Motor neuron (in vitro differentiated cells): ENCODE data around the gene SNX1. TPM values are rescaled to one million over a fixed set of nuclear protein-coding genes. Genes with fewer than 3 reads are reported as not detected.

Experiments
- ATAC-seq, 8 experiments: fragments of 200-7000 bp; cut with Tn5 transposase; replicated peaks in 6 of 8; 2 replicates each; pipeline ENCODE4 v1.8.0; 2021; ENCODE audit warnings: mild to moderate bottlenecking in 8 of 8, moderate library complexity in 8 of 8
- H3K27ac ChIP-seq, 2 donors: fragments of 250-450 bp; sonication (Bioruptor Pico); 2 replicates each; pipeline ENCODE4 v1.9.0; 2021; ENCODE audit warnings: antibody characterized with exemption in 2 of 2, mild to moderate bottlenecking in 2 of 2, moderate library complexity in 1 of 2
- H3K4me1 ChIP-seq, 2 donors: fragments of 250-450 bp; sonication (Bioruptor Pico); replicated peaks in 1 of 2; 2 replicates each; pipeline ENCODE4 v1.6.1; 2021; ENCODE audit warnings: antibody characterized with exemption in 2 of 2, mild to moderate bottlenecking in 2 of 2, moderate library complexity in 1 of 2
- H3K4me3 ChIP-seq, 5 donors: fragments of 250-450 bp; sonication (Bioruptor Pico); 2 replicates each; pipeline ENCODE4 v1.9.0; 2021; ENCODE audit warnings: antibody characterized with exemption in 5 of 5, mild to moderate bottlenecking in 5 of 5, moderate library complexity in 4 of 5
- WGBS, 10 experiments: fragments of 450-650 bp; shearing (Covaris generic); methylation state at CpG; one replicate each; pipeline ENCODE4 v1.0.0; 2022; 5-methylcytosine and 5-hydroxymethylcytosine counted together
- in situ Hi-C, 9 experiments: fragments of 400-800 bp; cut with MboI; loops; one replicate each; pipeline ENCODE4 v1.15.0; 2021; ENCODE audit warnings: low sequenced_read_pairs in 9 of 9, low pct_unique_long_range_greater_than_20kb in 2 of 9; ENCODE audit not compliant: unreplicated experiment in 9 of 9
- total RNA-seq, 8 experiments: library from RNA; unstranded; fragments of 300-600 nt; gene quantifications; 2 replicates each; pipeline versions ENCODE4 v1.2.3 to v1.2.4, GENCODE V29; 2022

Gene SNX1
- total RNA-seq, 8 experiments from 2014 or later = 18.4 to 106 (median 41.6) TPM

DNA sequence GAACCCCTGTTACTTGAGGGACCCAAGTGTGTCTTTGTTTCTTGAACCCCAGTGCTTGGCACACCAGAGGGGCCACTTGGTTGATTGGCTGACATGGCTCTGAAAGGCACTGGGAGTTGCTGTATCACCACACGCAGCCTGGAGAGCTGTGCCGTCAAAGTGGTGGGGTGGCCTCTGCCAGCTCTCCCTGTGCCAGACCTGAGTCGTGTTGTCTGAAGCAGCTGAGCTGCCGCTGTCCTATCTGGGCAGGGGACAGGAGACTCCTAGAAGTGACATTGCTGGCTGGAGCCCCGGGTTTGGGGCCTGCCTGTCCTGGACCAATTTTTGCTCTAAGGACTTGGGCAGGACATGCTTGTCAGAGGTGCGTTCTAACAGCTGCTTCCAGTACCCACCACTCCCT is 50.3 kb downstream of the SNX1 start:
- 60 to 100% (median 97%) methylated on average over 1 to 5 of the region's 6 CpGs; no CpG with 5 or more reads in 3 of the 10 experiments for WGBS, 10 experiments
- no peaks in the 10 kb centered on the region for H3K4me1 ChIP-seq
- H3K27ac ChIP-seq = no peak overlapping the region
- in situ Hi-C loops = no loop called here
- H3K4me3 ChIP-seq = no peak overlapping the region
- ATAC-seq = no peak

DNA sequence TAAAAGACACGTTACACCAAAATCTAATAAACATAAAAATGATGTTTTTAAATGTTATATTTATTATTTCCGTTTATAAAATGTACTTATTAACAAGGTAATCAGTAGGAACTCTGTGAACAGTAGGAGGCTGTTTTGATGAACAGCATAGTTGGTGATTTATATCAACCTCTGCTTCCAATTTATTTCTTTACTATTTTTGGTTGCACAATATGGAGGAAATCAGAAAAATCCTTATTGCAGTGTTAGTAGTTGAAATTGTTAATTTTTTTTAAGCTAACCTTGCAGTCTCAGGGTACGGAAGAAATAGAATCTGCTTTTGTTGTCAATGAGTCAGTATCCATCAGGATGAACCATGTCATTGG is 50.7 kb downstream of the SNX1 start:
- no peak overlapping the region for H3K4me3 ChIP-seq
- no peak for ATAC-seq
- 48 to 100% (median 100%) methylated on average over 1 to 3 of the region's 3 CpGs for WGBS, 10 experiments
- no peak overlapping the region for H3K27ac ChIP-seq
- H3K4me1 ChIP-seq = no peaks in the 10 kb centered on the region
- in situ Hi-C loops = no loop called here

DNA sequence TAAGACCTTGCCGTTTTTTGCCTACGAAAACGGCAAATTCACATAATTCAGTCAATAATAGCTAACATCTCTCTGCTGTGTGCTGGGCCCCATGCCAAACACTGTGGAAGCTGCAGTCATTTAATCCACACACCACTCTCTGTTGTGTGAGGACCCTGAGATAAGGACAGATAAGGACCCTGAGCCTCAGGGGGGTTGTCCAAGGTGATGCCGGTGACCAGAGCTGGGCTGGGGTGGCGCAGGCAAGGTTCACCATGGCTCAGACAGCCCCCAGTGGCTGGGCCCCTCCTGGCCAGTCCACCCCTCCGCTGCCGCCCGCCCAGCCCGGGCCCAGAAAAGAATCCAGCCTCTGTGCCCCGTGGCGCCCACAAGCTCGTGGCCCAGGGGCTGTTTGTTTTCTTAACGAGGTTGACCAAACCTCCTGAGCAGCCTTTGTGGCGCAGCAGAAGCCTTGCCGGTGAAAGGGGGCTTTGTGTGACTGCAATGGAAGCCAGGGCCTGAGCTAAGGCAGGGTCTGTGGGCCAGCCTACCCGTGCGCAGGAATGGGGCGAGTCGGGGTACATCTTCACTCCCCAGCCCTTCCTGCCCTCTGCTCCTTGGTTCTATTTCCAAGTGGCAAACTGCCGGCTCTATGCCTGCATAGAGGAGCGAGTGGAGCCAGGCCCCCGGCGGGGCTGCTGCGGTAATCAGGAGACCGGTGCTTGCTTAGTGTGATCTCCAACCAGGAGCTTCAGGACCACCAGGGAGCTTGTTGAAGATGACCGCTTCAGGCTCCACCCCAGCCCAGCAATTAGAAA is 51.3 kb downstream of the SNX1 start:
- H3K4me1 ChIP-seq = no peaks in the 10 kb centered on the region
- no peak overlapping the region for H3K4me3 ChIP-seq
- H3K27ac ChIP-seq = no peak overlapping the region
- in situ Hi-C loops = no loop called here
- 60 to 100% (median 82%) methylated on average over 1 to 9 of the region's 26 CpGs; no CpG with 5 or more reads in 2 of the 10 experiments for WGBS, 10 experiments
- ATAC-seq = no peak

DNA sequence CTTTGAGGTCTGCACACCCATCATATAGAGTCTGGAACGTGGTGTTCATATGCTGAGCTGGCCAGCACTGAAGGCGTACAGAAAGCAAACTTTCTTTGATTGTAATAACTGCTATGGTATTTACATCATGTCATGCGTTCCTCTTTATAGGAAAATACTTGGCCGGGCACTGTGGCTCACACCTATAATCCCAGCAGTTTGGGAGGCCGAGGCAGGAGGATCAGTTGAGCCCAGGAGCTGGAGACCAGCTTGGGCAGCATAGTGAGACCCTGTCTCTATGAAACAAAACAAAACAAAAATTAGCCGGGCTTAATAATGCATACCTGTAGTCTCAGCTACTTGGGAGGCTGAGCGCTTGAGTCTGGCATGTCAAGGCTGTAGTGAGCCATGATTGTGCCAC is 52.4 kb downstream of the SNX1 start:
- WGBS, 10 experiments = 0 to 100% (median 85%) methylated on average over 1 to 7 of the region's 7 CpGs
- no peak overlapping the region for H3K27ac ChIP-seq
- in situ Hi-C loops = no loop called here
- H3K4me1 ChIP-seq = peaks cover 0 to 6% of the 10 kb centered on the region in 2 donors
- ATAC-seq = no peak
- no peak overlapping the region for H3K4me3 ChIP-seq

DNA sequence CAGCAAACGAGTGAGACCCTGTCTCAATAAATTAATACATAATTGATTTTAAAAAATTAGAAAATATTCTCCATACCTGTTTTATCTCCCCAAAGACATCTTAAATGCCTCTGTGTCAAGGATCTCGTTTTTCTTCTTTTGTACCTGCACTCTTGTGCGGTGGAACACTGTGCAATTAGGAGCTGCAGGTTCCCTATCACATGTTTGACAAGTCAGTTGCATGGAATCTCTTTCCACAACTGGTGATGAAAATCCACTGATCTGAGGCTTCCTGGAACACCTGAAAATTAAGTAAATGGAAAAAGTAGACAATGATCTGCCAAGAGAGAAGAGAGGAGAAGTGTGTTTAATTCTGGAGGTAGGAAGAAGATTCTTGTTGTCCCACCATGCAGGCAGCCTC is 52.8 kb downstream of the SNX1 start:
- ATAC-seq = no peak
- in situ Hi-C loops = no loop called here
- H3K4me3 ChIP-seq = no peak overlapping the region
- peaks cover 0 to 9% of the 10 kb centered on the region in 2 donors for H3K4me1 ChIP-seq
- no peak overlapping the region for H3K27ac ChIP-seq
- WGBS, 10 experiments = 40 to 100% (median 80%) methylated on average over 1 to 3 of the region's 3 CpGs; no CpG with 5 or more reads in 1 of the 10 experiments

DNA sequence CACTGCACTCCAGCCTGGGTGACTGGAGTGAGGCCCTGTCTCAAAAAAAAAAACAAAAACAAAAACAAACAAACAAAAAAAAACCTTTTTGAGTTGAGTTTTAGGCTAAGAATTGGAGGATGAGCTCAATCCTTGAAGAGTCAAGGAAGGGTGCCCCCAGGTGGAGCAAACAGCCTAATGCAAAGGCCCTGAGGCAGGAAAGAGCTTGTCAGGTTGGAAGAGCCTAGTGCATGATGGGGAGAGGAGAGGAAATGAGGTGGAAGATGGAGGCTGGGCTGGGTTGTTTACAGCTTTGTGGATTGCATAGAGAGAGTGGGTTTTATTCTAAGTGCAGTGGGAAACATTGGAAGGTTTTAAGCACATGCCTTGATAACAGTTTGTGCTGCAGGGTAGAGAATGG is 53.6 kb downstream of the SNX1 start:
- H3K4me3 ChIP-seq = no peak overlapping the region
- no peak for ATAC-seq
- peaks cover 0 to 9% of the 10 kb centered on the region in 2 donors for H3K4me1 ChIP-seq
- in situ Hi-C loops = no loop called here
- no peak overlapping the region for H3K27ac ChIP-seq

DNA sequence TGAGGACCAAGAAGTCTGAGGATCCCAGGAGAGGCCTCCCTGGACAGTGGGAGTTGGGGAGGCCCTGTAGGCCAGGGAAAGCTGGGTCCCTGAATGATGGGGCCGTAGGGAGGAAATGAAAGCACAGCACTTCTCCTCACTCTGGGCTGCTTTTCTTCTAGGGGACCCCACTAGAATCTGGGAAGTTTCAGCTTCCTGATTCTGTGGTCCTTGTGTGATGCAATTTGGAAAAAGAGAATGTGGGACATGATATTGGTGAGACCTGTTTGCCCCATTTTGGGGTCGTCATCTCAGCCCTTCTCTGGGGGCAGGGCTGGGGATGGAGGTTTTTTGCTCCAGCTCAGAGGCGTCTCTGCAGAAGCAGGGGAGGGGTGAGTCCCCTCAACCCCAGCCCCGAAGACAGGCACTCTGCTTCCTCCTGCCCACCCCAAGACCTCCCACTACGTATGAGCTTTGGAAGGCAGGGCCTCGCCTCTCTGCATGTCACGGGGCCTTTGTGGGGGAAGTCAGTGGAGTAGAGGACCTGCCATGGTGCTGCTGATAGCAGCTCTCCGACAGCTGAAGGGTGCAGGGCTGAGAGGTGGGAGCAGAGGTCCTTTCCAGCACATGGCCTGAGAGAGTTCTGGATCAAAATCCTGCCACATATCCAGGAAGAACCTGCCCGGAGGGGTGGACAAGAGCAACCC is 54.3 kb downstream of the SNX1 start:
- in situ Hi-C loops = no loop called here
- H3K4me3 ChIP-seq = no peak overlapping the region
- ATAC-seq = no peak
- no peak overlapping the region for H3K27ac ChIP-seq
- H3K4me1 ChIP-seq = peaks cover 0 to 9% of the 10 kb centered on the region in 2 donors
- WGBS, 10 experiments = 40 to 100% (median 82%) methylated on average over 1 to 2 of the region's 9 CpGs; no CpG with 5 or more reads in 4 of the 10 experiments

DNA sequence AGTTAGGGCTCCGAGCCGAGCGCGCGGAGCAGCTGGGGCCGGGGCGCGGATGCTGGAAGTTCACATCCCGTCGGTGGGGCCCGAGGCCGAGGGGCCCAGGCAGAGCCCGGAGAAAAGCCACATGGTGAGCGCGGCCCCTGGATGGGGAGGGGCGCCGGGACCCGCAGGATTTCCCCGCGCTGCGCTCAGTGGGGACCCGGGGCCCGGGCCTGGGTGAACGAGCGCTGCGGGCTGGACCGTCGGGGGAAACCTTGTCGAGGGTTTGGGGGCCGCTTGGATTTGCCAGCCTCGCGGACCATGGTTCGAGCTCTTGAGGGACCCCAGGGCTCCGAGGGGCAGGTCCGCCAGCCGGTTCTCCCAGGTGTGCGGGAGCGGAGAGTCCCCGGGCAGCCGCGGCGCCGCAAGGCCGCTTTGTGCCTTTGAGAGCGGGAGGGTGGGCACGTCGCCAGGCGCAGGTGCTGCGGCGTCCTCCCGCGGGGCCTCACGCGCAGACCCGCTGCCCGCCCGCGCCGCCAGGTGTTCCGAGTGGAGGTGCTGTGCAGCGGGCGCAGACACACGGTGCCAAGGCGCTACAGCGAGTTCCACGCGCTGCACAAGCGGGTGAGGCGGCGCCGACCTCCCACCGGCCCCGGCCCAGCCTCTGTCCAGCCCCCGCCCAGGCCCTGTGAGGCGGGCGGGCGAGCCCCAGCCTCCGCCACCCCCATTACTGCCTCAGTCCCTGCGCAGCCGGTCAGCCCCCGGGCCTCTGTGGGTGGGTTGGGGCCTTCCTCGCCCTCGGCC is 56.1 kb downstream of the SNX1 start, which contains the start of gene SNX22:
SNX22 (plus strand) TSS at position 5 of the 780 bp plus-strand sequence; CDS start at position 50, 45 bp downstream.
- Histone ChIP-seq H3K27ac (no peak within 1 kb of the TSS), H3K4me3 (peak within 1 kb of the TSS; percentile 35 to 44 (median 40)), H3K4me1 (peaks cover 0 to 9% of the 10 kb centered on the region in 2 donors)
- WGBS, 10 experiments = no CpG with 5 or more reads among the region's 83 CpGs
- in situ Hi-C loops = no loop called here
- peak in 7 of 8 experiments; percentile 1 to 40 (median 26) for ATAC-seq

DNA sequence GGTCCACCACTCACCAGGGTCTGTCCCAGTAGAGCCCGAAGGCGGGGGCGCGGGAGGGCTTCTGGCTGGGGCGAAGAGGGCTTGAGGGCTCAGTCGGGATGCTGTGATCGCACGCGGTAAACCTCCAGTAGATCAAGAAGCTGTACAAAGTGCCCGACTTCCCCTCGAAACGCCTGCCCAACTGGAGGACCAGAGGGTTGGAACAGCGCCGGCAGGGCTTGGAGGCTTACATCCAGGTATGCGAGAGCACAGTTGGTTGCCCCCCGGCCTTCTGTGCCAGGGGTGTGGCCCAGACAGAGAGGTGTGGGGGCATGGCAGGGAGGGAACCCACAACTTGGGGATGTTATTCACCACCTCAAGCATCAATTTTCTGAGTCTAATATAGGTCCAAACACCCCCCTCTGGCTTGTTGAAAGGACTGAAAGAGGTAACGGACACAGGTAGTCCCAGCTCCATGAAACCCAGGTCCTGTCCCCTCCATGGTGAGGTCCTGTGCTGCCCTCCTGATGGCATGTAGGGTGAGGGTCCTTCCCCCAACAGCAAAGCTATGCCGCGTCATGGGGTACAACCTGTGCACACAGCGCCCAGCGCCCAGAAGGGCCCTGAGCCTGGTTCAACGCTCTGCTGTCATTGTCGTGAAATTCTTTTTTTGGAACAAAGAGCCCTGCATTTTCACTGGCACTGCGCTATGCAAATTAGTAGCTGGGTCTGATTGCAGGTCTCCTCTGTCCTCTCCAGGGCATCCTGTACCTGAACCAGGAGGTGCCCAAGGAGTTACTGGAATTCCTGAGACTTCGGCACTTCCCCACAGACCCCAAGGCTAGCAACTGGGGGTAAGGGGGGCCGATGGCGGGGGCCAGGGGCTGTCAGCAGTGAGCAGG is 57.0 kb downstream of the SNX1 start:
- 33 to 60% (median 40%) methylated on average over 1 to 9 of the region's 27 CpGs; no CpG with 5 or more reads in 5 of the 10 experiments for WGBS, 10 experiments
- in situ Hi-C loops = no loop called here
- H3K4me1 ChIP-seq = peaks cover 0 to 9% of the 10 kb centered on the region in 2 donors
- no peak overlapping the region for H3K27ac ChIP-seq
- peak overlapping the region; percentile 35 to 44 (median 40) for H3K4me3 ChIP-seq
- ATAC-seq = peak in 4 of 8 experiments; percentile 0 to 4 (median 1)

DNA sequence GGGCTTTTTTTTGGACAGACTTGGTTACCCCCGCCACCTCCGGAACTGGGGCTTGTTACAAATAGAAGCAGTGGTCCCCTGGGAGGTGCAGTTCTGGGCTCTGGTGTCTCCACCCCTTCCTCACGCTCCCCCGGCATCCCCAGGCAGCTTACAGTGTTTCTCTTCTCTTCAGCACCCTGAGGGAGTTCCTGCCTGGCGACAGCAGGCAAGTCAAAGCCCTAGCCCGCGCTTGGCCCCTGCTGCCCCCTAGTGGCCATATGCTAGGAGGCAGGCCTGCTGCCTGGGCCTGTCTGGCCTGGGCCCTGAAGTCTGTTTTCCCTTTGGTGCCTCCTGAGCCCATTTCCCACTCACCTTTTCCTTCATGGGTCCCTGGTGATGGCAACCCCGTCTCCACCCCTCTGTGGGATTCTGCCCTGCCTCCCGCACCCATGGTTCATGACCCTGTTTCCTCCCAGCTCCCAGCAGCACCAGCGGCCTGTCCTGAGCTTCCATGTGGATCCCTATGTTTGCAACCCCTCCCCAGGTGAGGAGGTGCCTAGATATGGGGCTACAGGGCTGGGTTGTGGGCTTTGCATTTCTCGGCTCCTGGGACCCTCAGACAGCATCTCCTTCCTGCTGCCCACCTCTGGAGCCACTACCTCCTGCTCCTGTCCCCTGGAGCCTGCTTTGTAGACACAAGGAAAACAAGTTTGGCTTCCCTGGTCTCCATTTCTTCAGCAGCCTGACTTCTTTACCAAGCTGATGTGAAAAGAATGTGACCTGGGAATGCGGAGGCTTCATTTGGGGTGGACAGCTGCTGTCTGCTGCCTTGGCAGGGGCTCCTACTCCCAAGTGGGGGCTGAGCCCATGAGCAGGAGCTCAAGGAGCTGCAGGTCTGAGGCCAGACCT is 57.9 kb downstream of the SNX1 start:
- WGBS, 10 experiments = 0 to 80% (median 22%) methylated on average over 1 to 4 of the region's 12 CpGs; no CpG with 5 or more reads in 5 of the 10 experiments
- H3K4me1 ChIP-seq = peaks cover 0 to 9% of the 10 kb centered on the region in 2 donors
- H3K27ac ChIP-seq = peak overlapping the region in 1 of 2 donors; percentile 30
- no peak overlapping the region for H3K4me3 ChIP-seq
- peak; percentile 78 to 84 (median 82) for ATAC-seq
- in situ Hi-C loops = no loop called here

DNA sequence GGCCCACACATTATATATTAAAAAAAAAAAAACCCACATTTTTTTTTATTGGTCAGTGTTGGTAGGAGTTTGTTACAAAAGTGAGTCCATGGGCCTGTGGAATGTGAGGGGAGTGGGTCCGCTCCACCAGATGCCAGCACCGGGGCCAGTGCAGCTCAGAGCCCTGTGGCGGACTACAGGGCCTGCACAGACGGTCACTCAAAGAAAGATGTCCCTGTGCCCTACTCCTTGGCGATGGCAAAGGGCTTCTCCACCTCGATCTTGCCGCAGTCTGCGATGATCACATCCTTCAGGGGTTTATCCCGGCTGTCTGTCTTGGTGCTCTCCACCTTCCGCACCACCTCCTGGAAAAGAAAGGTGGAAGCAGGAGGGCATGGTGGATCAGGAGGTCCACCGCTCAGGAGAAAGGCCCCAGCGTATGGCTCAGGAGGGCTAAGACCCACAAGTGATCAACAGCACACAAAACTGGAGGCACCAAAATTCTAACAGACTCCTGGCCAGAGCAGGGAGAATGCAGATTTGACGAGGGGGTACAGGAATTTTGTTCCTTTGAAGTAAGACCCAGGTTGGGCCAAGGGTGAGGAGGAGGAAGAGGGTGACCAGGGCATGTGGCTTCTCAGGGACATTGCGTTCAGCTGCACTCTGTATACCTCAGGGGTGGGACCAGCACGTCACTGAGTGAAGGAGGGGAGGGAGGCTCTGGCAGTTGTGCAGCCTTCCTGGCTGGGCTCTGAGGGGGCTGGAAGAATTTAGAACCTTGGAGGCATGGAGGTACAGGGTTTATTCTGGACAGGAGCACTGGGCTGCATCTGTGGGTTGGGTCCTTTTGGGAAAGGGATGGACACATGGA is 60.2 kb downstream of the SNX1 start:
- in situ Hi-C loops = no loop called here

More for the DNA sequence above, 60.2 kb downstream of the SNX1 start:
- H3K27ac ChIP-seq = no peak overlapping the region
- H3K4me1 ChIP-seq = peaks cover under 1 to 10% of the 10 kb centered on the region in 2 donors
- WGBS, 10 experiments = 60 to 100% (median 88%) methylated on average over 1 to 5 of the region's 15 CpGs; no CpG with 5 or more reads in 2 of the 10 experiments
- ATAC-seq = no peak
- no peak overlapping the region for H3K4me3 ChIP-seq
